ENCODE results near the gene TRHDE.

DNA sequence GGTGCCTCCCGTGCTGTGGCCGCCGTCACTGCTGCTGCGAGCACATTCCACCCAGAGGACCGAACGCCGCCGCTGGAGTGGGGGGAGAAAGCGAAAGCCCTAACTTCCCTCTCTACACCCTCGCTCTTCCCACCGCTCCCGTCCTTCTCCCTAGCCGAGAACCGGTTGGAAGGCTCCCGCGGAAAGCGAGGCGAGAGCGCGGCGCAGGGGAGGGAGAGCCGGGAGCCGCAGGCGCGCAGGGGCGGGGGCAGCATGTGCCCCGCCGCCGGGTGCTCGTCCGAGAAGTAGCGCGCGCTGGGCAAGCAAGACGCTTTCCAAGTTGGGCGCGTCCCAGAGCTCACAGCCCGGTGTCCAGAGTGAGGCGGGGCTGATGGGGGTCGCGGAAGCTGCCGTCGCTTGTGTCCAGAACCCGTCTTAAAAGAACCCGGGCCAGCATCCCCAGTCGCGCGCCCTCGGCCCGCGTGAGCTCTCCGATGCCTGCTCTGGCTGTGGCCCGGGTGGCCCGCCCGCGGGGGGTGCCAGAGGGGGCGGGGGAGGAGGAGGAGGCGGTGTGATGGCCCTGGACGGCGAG lies at the start of gene TRHDE:
- TF ChIP-seq, protein P1, sequence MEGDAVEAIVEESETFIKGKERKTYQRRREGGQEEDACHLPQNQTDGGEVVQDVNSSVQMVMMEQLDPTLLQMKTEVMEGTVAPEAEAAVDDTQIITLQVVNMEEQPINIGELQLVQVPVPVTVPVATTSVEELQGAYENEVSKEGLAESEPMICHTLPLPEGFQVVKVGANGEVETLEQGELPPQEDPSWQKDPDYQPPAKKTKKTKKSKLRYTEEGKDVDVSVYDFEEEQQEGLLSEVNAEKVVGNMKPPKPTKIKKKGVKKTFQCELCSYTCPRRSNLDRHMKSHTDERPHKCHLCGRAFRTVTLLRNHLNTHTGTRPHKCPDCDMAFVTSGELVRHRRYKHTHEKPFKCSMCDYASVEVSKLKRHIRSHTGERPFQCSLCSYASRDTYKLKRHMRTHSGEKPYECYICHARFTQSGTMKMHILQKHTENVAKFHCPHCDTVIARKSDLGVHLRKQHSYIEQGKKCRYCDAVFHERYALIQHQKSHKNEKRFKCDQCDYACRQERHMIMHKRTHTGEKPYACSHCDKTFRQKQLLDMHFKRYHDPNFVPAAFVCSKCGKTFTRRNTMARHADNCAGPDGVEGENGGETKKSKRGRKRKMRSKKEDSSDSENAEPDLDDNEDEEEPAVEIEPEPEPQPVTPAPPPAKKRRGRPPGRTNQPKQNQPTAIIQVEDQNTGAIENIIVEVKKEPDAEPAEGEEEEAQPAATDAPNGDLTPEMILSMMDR (IDR thresholded peaks at IDR 0.05) = no peak
- TF ChIP-seq ESRRA (IDR thresholded peaks at IDR 0.05; ENCODE audit: borderline replicate concordance, low read length) = no peak
- no peak for TF ChIP-seq SMC3 (IDR thresholded peaks at IDR 0.05)
- no peak for TF ChIP-seq ZSCAN20 (CRISPR knock-in tag; IDR thresholded peaks at IDR 0.05)
- TF ChIP-seq, protein P2, sequence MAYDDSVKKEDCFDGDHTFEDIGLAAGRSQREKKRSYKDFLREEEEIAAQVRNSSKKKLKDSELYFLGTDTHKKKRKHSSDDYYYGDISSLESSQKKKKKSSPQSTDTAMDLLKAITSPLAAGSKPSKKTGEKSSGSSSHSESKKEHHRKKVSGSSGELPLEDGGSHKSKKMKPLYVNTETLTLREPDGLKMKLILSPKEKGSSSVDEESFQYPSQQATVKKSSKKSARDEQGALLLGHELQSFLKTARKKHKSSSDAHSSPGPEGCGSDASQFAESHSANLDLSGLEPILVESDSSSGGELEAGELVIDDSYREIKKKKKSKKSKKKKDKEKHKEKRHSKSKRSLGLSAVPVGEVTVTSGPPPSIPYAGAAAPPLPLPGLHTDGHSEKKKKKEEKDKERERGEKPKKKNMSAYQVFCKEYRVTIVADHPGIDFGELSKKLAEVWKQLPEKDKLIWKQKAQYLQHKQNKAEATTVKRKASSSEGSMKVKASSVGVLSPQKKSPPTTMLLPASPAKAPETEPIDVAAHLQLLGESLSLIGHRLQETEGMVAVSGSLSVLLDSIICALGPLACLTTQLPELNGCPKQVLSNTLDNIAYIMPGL (CRISPR knock-in tag; IDR thresholded peaks at IDR 0.05; ENCODE audit: borderline replicate concordance) = no peak
- no peak for TF ChIP-seq CHD2 (IDR thresholded peaks at IDR 0.05; ENCODE audit: low read length, partially characterized antibody)
- no peak for TF ChIP-seq TP53 (CRISPR knock-in tag; IDR thresholded peaks at IDR 0.05)
- TF ChIP-seq FOXS1 (CRISPR knock-in tag; IDR thresholded peaks at IDR 0.05) = no peak
- TF ChIP-seq RFX5 (IDR thresholded peaks at IDR 0.05) = no peak
- TF ChIP-seq POLR2A (IDR thresholded peaks at IDR 0.05; ENCODE audit: low read length) = no peak
- TF ChIP-seq ZFP36 (IDR thresholded peaks at IDR 0.05; ENCODE audit: borderline replicate concordance, partially characterized antibody) = no peak
- no peak for TF ChIP-seq EP300 (IDR thresholded peaks at IDR 0.05)

Measured in A549 (cell line).